IPS-15b (cell line): ENCODE results near the gene HOXB4.

Experiments
- H3K27me3 ChIP-seq: one replicate; pipeline ENCODE4 v1.6.1; 2013; ENCODE audit warnings: low read length; ENCODE audit not compliant: control insufficient read depth, insufficient read depth
- H3K36me3 ChIP-seq: one replicate; pipeline ENCODE4 v1.6.1; 2013; ENCODE audit warnings: low read length; ENCODE audit not compliant: control insufficient read depth, insufficient read depth
- H3K4me1 ChIP-seq: one replicate; pipeline ENCODE4 v1.6.1; 2013; ENCODE audit warnings: mild to moderate bottlenecking, low read length; ENCODE audit not compliant: control insufficient read depth, insufficient read depth
- H3K4me3 ChIP-seq: one replicate; pipeline ENCODE4 v1.5.1; 2013; ENCODE audit warnings: low read depth, low read length
- H3K9ac ChIP-seq: one replicate; pipeline ENCODE4 v1.6.1; 2013; ENCODE audit warnings: low read depth, mild to moderate bottlenecking, low read length
- H3K9me3 ChIP-seq: one replicate; pipeline ENCODE4 v1.6.1; 2013; ENCODE audit warnings: mild to moderate bottlenecking, low read length; ENCODE audit not compliant: control insufficient read depth, insufficient read depth

The HOXB4 gene

GRCh38 chr17:48577946-48578615 is at the start of gene HOXB4:
Gene HOXB4, minus strand, starts transcription at chr17:48578350. Its CDS starts 31 bp downstream, at chr17:48578319.
- H3K36me3 ChIP-seq = no peaks in the 10 kb centered on the region
- H3K4me1 ChIP-seq = no peaks in the 10 kb centered on the region
- H3K9me3 ChIP-seq = no peaks in the 10 kb centered on the region
- H3K9ac ChIP-seq = no peak within 1 kb of the TSS
- peak within 1 kb of the TSS; percentile 28 for H3K4me3 ChIP-seq
- peaks cover 96% of the 10 kb centered on the region for H3K27me3 ChIP-seq

DNA sequence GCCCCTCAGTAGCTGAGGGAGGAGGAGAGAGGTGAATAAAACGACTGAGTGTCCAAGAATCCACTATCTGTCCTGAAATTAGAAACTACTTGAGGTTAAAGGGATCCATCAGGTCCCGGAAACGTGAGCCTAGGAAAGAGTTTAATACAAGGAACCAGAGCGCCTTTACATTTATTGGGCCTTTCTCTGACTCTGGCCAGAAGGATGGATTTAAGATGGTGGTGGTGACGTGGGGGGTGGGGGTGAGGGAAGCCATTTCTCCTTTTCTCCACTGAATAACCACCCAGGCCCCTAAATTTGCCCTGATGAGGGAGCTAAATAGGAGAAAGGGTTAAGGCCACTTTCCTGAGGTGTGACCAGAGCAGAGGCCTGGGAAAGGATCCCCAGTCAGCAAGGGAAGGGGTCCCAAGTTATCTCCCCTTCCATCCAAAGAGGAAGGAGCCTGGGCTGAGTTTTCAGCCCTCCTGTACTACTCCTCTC is 49.0 kb upstream of the HOXB4 start:
- Histone ChIP-seq H3K27me3 (peaks cover 100% of the 10 kb centered on the region), H3K4me3 (peak overlapping the region; percentile 26)

DNA sequence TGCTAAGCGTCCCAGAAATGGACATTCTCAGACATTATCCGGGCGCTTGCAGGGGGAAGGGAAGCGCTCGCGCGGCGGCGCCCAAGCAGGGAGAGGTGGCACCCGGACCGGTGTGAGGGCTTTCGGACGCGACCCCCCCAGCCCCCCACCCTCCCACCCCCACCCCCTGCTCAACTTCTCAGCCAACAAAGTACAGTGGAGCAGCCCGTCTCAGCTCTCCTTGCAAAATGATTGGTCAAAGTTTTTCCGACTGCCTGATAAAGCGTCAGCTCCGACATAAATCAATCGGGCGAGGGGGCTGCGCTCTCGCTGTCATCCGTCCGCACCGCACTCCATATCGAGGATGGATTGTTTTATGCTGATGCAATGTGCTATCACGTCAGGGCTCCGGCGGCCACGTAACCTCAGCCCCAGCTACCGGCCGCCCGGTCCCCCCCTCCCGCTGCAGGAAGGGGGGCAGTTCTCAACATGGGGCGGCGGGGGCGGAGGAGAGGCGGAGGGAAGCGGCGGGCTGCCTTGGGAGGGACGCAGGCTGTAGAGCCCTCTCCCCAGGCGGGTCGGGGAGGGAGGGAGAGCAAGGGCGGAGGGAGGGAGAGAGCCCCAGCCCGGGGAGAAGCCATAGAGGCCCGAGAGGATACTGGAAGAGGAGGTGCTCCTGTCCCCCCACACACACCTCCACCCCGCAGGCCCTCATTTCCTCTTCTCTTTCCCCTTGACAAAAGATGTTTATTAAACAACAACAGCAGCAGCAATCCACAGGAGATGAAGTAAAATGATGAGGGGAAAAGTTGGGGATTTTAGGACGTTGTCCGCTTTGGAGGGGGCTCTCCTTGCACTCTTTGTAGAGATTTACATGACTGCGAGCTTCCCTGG is 48.3 kb upstream of the HOXB4 start, which contains the start of gene HOXB9:
HOXB9 (minus strand) TSS at position 114 of the 873 bp plus-strand sequence; CDS start at position 25, 89 bp downstream.
- Histone ChIP-seq H3K4me1 (peaks cover 2% of the 10 kb centered on the region), H3K27me3 (peaks cover 100% of the 10 kb centered on the region)

More for the DNA sequence above, 49.0 kb upstream of the HOXB4 start:
- H3K9ac ChIP-seq = no peak overlapping the region
- no peaks in the 10 kb centered on the region for H3K9me3 ChIP-seq
- H3K4me1 ChIP-seq = peaks cover 2% of the 10 kb centered on the region
- no peaks in the 10 kb centered on the region for H3K36me3 ChIP-seq

DNA sequence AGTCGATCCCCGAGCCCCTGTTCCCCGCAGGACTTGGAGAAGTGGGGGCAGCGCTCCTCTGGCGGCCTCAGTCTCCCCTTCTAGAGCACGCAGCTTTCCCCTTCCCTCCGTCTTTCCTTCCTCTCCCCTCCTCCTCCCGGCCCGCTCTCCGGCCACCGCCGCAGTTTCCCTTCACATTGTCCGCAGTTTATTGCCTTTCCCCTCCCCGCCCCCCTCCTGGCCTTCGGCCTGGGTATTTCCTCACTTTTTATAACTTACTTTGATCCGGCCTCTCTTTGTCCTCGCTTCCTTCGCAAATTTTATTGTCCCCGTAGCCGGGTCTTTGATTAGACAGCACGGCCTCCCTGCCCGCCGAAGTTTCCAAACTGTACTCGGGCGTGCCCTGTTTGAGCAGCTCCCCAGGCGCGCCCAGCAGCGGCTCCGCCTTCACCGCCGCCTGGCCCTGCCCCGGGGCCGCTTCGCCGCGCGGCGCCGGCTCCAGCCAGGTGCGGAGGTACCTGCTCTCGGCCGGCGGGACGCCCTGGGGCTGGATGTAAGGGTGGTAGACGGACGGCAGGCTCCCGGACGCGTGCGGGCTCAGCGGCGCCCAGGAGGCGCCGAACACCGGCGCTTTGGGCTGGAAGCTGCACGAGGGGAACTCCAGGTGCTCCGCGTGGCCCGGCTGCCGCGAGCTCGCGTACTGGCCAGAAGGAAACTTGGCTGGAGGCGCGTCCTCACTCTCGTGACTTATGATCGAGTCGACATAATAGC is 47.5 kb upstream of the HOXB4 start:
- Histone ChIP-seq H3K9ac (no peak overlapping the region), H3K4me1 (peaks cover 2% of the 10 kb centered on the region), H3K4me3 (peak overlapping the region; percentile 35), H3K9me3 (no peaks in the 10 kb centered on the region), H3K36me3 (no peaks in the 10 kb centered on the region), H3K27me3 (peaks cover 100% of the 10 kb centered on the region)

More for the DNA sequence above, 48.3 kb upstream of the HOXB4 start, which contains the start of gene HOXB9:
- Histone ChIP-seq H3K4me3 (peak within 1 kb of the TSS; percentile 35), H3K9me3 (no peaks in the 10 kb centered on the region), H3K36me3 (no peaks in the 10 kb centered on the region), H3K9ac (no peak within 1 kb of the TSS)

GRCh38 chr17:48624544-48625494 is 46.7 kb upstream of the HOXB4 start:
- Histone ChIP-seq H3K4me3 (peak overlapping the region; percentile 35), H3K27me3 (peaks cover 100% of the 10 kb centered on the region), H3K4me1 (peaks cover 2% of the 10 kb centered on the region), H3K9ac (no peak overlapping the region), H3K36me3 (no peaks in the 10 kb centered on the region), H3K9me3 (no peaks in the 10 kb centered on the region)

GRCh38 chr17:48624118-48624517 is 46.0 kb upstream of the HOXB4 start:
- H3K36me3 ChIP-seq = no peaks in the 10 kb centered on the region
- H3K4me3 ChIP-seq = peak overlapping the region; percentile 35
- no peak overlapping the region for H3K9ac ChIP-seq
- H3K27me3 ChIP-seq = peaks cover 100% of the 10 kb centered on the region
- H3K9me3 ChIP-seq = no peaks in the 10 kb centered on the region
- peaks cover 2% of the 10 kb centered on the region for H3K4me1 ChIP-seq

DNA sequence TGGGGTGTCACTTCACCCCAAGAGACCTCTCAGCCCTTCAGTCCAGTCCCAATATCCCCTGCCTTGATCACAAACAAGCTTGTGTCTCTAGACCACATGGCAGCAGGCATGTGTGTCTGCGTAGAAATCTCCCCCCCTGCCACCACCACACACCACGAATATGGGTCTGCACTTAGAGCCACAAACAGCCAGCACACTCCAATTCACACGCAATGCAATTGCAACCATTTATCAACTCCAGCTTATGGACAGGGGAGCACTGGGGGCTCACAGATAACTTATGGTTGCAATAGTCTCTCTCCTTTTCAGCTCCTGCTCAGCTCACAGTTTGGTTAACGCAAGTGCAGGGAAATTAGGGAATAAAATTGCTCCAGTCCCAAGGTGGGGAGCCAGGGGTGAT is 45.4 kb upstream of the HOXB4 start:
- H3K4me1 ChIP-seq = peaks cover 2% of the 10 kb centered on the region
- no peak overlapping the region for H3K9ac ChIP-seq
- peaks cover 100% of the 10 kb centered on the region for H3K27me3 ChIP-seq
- no peaks in the 10 kb centered on the region for H3K9me3 ChIP-seq
- H3K4me3 ChIP-seq = peak overlapping the region; percentile 27
- no peaks in the 10 kb centered on the region for H3K36me3 ChIP-seq

- Histone ChIP-seq H3K9me3 (no peaks in the 10 kb centered on the region), H3K4me1 (peaks cover 2% of the 10 kb centered on the region), H3K27me3 (peaks cover 100% of the 10 kb centered on the region), H3K36me3 (no peaks in the 10 kb centered on the region), H3K9ac (no peak overlapping the region), H3K4me3 (peak overlapping the region; percentile 27)
These were observed 44.7 kb upstream of the HOXB4 start for GRCh38 chr17:48622857-48623256.

- Histone ChIP-seq H3K9ac (no peak overlapping the region), H3K36me3 (no peaks in the 10 kb centered on the region), H3K4me3 (peak overlapping the region; percentile 27), H3K4me1 (no peaks in the 10 kb centered on the region), H3K27me3 (peaks cover 100% of the 10 kb centered on the region), H3K9me3 (no peaks in the 10 kb centered on the region)
These were observed 43.6 kb upstream of the HOXB4 start for GRCh38 chr17:48621410-48622392.
